Left ventricle myocardium inferior (tissue), 1 donor: Measurements from ENCODE around the gene DHRS1. TPM values are rescaled to one million over a fixed set of nuclear protein-coding genes. Genes with fewer than 3 reads are reported as not detected.

Experiments used
- DNase-seq: peaks from one replicate; pipeline ENCODE4 v3.0.0-alpha.2; 2020
- H3K27ac ChIP-seq: fragments of 200-600 bp; replicated peaks from 2 replicates; pipeline ENCODE4 v1.8.0; 2021
- H3K27me3 ChIP-seq: fragments of 200-600 bp; 2 replicates; pipeline ENCODE4 v1.8.0; 2021; ENCODE audit warnings: low read depth
- H3K36me3 ChIP-seq: fragments of 200-600 bp; 2 replicates; pipeline ENCODE4 v1.8.0; 2021
- H3K4me1 ChIP-seq: fragments of 200-600 bp; 2 replicates; pipeline ENCODE4 v1.8.0; 2021
- H3K4me3 ChIP-seq: fragments of 200-600 bp; 2 replicates; pipeline ENCODE4 v1.8.0; 2021; ENCODE audit warnings: mild to moderate bottlenecking, moderate library complexity
- H3K9me3 ChIP-seq: fragments of 200-600 bp; replicated peaks from 2 replicates; pipeline ENCODE4 v1.8.0; 2021
- intact Hi-C: fragments of 100-400 bp; cut with micrococcal nuclease; formaldehyde crosslinking; loops from one replicate; pipeline ENCODE4 v1.11.0; 2022
- total RNA-seq: library from RNA; stranded (reverse); fragmentation: NEBNext Ultra II Directional; extraction: Animal tissue kit (Norgen Biotek cat#: 25700); gene quantifications from one replicate; pipeline ENCODE4 v1.2.1, GENCODE V29; 2021
- TF ChIP-seq, protein P1 (sequence below): fragments of 200-600 bp; IDR thresholded peaks from 2 replicates; pipeline ENCODE4 v1.8.0; 2021; ENCODE audit warnings: antibody characterized with exemption, mild to moderate bottlenecking, borderline replicate concordance
- donor health status: DM: no; HTN: yes; CAD: no; lungs with severe emphysema.

Gene DHRS1
- total RNA-seq, 1 donor from 2014 or later: 6.9 TPM

DNA sequence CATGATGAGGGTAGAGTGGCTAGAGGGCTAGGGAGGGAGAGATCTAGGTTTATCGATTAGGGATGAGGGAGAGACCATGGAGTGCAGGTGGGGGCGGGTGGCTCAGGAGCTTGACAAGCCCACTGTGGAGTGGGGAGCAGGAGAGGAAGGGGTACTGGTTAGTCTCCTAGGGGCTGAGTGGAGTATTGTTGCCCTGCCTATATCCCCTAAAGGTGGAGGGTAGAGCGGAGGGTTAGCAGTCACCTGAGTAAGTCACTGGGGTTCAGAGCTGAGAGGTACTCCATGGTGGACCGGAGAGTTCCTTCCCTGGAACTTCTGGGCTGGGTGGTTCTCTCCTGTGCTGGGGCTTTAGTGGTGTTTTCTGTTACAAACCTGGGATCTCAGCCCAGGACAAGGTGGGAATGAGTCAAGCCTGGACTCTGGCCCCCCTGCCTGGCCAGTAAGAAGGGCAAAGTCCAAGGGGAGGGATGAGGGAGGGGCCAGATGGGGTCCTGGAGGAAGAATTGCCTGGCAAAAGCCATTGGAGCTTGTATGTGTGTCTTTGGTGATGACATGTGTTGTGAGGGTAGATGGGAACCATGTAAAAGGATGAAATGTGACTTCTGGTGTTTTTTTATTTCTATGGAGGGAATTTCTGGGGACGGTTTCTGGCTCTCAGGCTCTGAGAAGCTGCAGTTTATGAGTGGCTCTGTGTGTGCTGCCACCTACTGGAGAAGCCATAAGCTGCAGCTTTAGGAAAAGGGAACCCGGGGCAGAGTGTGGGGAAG lies 8.2 kb upstream of the DHRS1 start, which contains the start of gene CIDEB:
Gene CIDEB (minus strand): TSS at position 403 of the 767 bp plus-strand sequence. CDS start 119 bp downstream, at position 284.
- TF ChIP-seq, protein P1, sequence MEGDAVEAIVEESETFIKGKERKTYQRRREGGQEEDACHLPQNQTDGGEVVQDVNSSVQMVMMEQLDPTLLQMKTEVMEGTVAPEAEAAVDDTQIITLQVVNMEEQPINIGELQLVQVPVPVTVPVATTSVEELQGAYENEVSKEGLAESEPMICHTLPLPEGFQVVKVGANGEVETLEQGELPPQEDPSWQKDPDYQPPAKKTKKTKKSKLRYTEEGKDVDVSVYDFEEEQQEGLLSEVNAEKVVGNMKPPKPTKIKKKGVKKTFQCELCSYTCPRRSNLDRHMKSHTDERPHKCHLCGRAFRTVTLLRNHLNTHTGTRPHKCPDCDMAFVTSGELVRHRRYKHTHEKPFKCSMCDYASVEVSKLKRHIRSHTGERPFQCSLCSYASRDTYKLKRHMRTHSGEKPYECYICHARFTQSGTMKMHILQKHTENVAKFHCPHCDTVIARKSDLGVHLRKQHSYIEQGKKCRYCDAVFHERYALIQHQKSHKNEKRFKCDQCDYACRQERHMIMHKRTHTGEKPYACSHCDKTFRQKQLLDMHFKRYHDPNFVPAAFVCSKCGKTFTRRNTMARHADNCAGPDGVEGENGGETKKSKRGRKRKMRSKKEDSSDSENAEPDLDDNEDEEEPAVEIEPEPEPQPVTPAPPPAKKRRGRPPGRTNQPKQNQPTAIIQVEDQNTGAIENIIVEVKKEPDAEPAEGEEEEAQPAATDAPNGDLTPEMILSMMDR: peak; percentile 94
- H3K27me3 ChIP-seq: no peaks in the 10 kb centered on the region
- intact Hi-C loops: no loop called here
- H3K4me3 ChIP-seq: no peak within 1 kb of the TSS
- peaks cover 51% of the 10 kb centered on the region for H3K4me1 ChIP-seq
- no peak within 1 kb of the TSS for H3K27ac ChIP-seq
- H3K9me3 ChIP-seq: no peaks in the 10 kb centered on the region
- peak; percentile 45 for DNase-seq
- H3K36me3 ChIP-seq: peaks cover 46% of the 10 kb centered on the region

DNA sequence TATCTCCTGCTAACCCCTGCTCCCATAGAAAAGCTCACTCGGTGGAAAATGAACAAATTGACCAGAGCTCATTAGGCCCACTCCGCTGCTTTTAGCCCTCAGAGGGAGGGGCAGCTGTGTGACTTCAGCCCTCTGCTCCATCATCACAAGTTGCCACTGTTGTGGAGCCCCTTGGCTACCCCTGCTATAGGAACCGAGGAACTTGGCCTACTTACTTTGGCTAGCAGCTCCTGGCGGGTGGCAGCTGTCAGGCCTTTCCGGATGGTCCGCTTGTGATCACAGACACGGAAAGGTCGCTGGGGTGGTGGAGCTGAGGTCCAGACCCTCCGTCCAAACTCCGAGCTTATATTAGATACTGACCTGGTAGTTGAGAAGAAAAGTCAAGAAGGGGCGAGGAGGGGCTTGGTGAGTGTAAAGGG lies 7.6 kb upstream of the DHRS1 start:
- peaks cover 45% of the 10 kb centered on the region for H3K4me1 ChIP-seq
- no peak overlapping the region for H3K27ac ChIP-seq
- no peak overlapping the region for H3K4me3 ChIP-seq
- DNase-seq: no peak
- intact Hi-C loops: no loop called here
- H3K9me3 ChIP-seq: no peaks in the 10 kb centered on the region
- H3K36me3 ChIP-seq: peaks cover 52% of the 10 kb centered on the region
- H3K27me3 ChIP-seq: no peaks in the 10 kb centered on the region
- TF ChIP-seq, protein P1: no peak

DNA sequence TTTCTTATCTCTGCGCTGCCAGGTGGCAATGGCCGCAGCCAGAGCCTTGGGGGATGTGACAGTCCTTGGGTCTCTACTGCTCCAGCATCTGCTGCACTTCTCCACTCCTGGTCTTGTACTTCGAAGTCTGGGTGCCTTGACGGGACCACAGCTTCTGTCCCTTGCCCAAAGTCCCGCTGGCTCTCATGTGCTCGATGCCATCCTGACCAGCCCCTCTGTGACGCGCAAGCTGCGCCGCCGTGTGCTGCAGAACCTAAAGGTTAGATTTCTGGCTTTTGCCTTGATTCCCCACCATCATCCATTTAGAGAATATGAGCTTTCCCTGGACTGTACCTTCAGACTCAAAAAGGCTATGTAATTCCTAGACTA lies 4.4 kb upstream of the DHRS1 start:
- Histone ChIP-seq H3K27ac (no peak overlapping the region), H3K36me3 (peaks cover 62% of the 10 kb centered on the region), H3K27me3 (no peaks in the 10 kb centered on the region), H3K9me3 (no peaks in the 10 kb centered on the region), H3K4me1 (peaks cover 37% of the 10 kb centered on the region), H3K4me3 (no peak overlapping the region)
- intact Hi-C loops: no loop called here
- TF ChIP-seq, protein P1: no peak
- DNase-seq: no peak

DNA sequence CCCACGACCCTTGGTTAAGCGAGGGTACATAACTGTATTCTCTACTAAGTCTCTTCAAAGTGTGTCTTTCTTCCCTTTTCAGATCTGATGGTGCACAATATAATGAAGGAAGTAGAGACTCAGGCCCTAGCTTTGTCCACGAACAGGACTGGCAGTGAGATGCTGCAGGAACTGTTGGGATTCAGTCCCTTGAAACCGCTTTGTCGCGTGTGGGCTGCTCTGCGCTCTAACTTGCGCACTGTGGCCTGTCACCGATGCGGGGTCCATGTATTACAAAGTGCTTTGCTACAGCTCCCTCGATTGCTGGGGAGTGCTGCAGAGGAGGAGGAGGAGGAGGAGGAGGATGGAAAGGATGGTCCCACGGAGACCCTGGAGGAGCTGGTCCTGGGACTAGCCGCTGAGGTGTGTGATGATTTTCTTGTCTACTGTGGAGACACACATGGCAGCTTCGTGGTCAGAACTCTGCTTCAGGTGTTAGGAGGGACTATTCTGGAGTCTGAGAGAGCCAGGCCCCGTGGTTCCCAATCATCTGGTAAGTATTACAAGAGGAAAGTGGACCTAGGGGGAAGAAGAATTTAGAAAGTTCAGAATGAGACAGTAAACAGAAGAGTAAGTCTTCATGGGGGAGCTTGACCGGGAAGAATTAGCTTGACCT lies 873 bp upstream of the DHRS1 start:
- no peak for DNase-seq
- peaks cover 53% of the 10 kb centered on the region for H3K36me3 ChIP-seq
- peak overlapping the region; percentile 98 for H3K4me3 ChIP-seq
- peak overlapping the region; percentile 85 for H3K27ac ChIP-seq
- H3K9me3 ChIP-seq: no peaks in the 10 kb centered on the region
- TF ChIP-seq, protein P1: no peak
- intact Hi-C loops: no loop called here
- H3K27me3 ChIP-seq: no peaks in the 10 kb centered on the region
- H3K4me1 ChIP-seq: peaks cover 46% of the 10 kb centered on the region

DNA sequence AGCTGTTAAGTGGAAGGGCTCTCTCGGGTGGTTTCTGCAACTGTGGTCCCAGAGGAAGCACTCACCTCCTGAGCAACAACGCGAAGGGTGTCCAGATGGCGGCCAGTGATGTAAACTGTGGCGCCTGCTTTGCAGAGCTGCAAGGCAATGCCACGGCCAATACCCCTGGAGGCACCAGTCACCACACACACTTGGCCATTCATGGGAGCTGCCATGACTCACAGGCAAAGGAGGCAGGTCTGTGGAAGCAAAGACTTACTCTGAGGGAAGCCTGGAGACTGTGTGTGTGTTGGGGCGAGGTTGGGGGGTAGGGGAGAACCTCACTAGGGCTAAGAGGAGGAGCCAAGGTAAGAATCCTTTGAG lies 707 bp downstream of the DHRS1 start:
- peaks cover 49% of the 10 kb centered on the region for H3K36me3 ChIP-seq
- intact Hi-C loops: no loop called here
- no peaks in the 10 kb centered on the region for H3K27me3 ChIP-seq
- H3K9me3 ChIP-seq: no peaks in the 10 kb centered on the region
- TF ChIP-seq, protein P1: no peak
- DNase-seq: no peak
- H3K4me1 ChIP-seq: peaks cover 46% of the 10 kb centered on the region
- H3K4me3 ChIP-seq: peak overlapping the region; percentile 98
- H3K27ac ChIP-seq: peak overlapping the region; percentile 85
